ENCODE measurements around the gene KLF4. TPM values are rescaled to one million over a fixed set of nuclear protein-coding genes. Genes with fewer than 3 reads are reported as not detected.

The KLF4 gene
- total RNA-seq, 1 experiment from 2014 or later, result 5.2 TPM

- no peak for ATAC-seq
- no peak overlapping the region for H3K4me3 ChIP-seq (ENCODE audit: low read depth in 2 of 2, low read length in 2 of 2)
- no TSS peak for BruUV-seq (replicated peaks)
- POLR2A ChIA-PET, result no interaction called here
- no peak overlapping the region for H3K27ac ChIP-seq (ENCODE audit: low read length)
- H3K9me3 ChIP-seq (ENCODE audit: control insufficient read depth, insufficient read depth, low read depth, low read length), result no peaks in the 10 kb centered on the region
- DNase-seq (ENCODE audit: low read depth, low spot score), result no peak
- no peaks in the 10 kb centered on the region; the same call in 1 of the 2 replicates for H3K27me3 ChIP-seq (ENCODE audit: control insufficient read depth, insufficient read depth, low read length)
- in situ Hi-C loops (cut with HindIII; ENCODE audit: low pct_unique_long_range_greater_than_20kb, low sequenced_read_pairs), result no loop called here
- TF ChIP-seq REST (IDR thresholded peaks at IDR 0.05; ENCODE audit: insufficient read depth in 1 of 2, low read depth in 2 of 2, low read length in 1 of 2), result no peak
- no peak for TF ChIP-seq SIN3A (IDR thresholded peaks at IDR 0.05; ENCODE audit: borderline replicate concordance, insufficient read depth, low read depth, low read length)
- TF ChIP-seq CTCF (IDR thresholded peaks at IDR 0.05), result no peak
- TF ChIP-seq POLR2AphosphoS5 (IDR thresholded peaks at IDR 0.05; ENCODE audit: low read depth, low read length), result no peak
- no peak for TF ChIP-seq TCF7L2 (IDR thresholded peaks at IDR 0.05; ENCODE audit: low read depth, low read length)
- no peaks in the 10 kb centered on the region for H3K36me3 ChIP-seq (ENCODE audit: control insufficient read depth, insufficient read depth, low read length)
- CTCF ChIA-PET, result no interaction called here
- H3K4me1 ChIP-seq (ENCODE audit: control insufficient read depth, insufficient read depth, low read length), result no peaks in the 10 kb centered on the region
- intact Hi-C loops (cut with micrococcal nuclease; ENCODE audit: unreplicated experiment), result no loop called here
Observed at GRCh38 chr9:107460153-107461023, 29.2 kb downstream of the KLF4 start.

GRCh38 chr9:107455425-107456135, 34.0 kb downstream of the KLF4 start:
- TF ChIP-seq REST (IDR thresholded peaks at IDR 0.05; ENCODE audit: insufficient read depth in 1 of 2, low read depth in 2 of 2, low read length in 1 of 2), result no peak
- no peak for TF ChIP-seq TCF7L2 (IDR thresholded peaks at IDR 0.05; ENCODE audit: low read depth, low read length)
- TF ChIP-seq CTCF (IDR thresholded peaks at IDR 0.05), result no peak
- TF ChIP-seq POLR2AphosphoS5 (IDR thresholded peaks at IDR 0.05; ENCODE audit: low read depth, low read length), result no peak
- TF ChIP-seq SIN3A (IDR thresholded peaks at IDR 0.05; ENCODE audit: borderline replicate concordance, insufficient read depth, low read depth, low read length), result no peak
- in situ Hi-C loops (cut with HindIII; ENCODE audit: low pct_unique_long_range_greater_than_20kb, low sequenced_read_pairs) (no loop called here), intact Hi-C loops (cut with micrococcal nuclease; ENCODE audit: unreplicated experiment) (no loop called here)
- Histone ChIP-seq H3K4me1 (ENCODE audit: control insufficient read depth, insufficient read depth, low read length) (no peaks in the 10 kb centered on the region), H3K36me3 (ENCODE audit: control insufficient read depth, insufficient read depth, low read length) (no peaks in the 10 kb centered on the region), H3K27ac (ENCODE audit: low read length) (no peak overlapping the region), H3K27me3 (ENCODE audit: control insufficient read depth, insufficient read depth, low read length) (no peaks in the 10 kb centered on the region), H3K9me3 (ENCODE audit: control insufficient read depth, insufficient read depth, low read depth, low read length) (no peaks in the 10 kb centered on the region), H3K4me3 (ENCODE audit: low read depth in 2 of 2, low read length in 2 of 2) (no peak overlapping the region)
- DNase-seq (ENCODE audit: low read depth, low spot score) (no peak), ATAC-seq (no peak)
- no TSS peak for BruUV-seq (replicated peaks)
- POLR2A ChIA-PET, result interaction anchor here (0.7 kb wide), 1 partner anchor 217 kb away, joined by 3 read pairs; no protein-coding TSS in a partner anchor
- CTCF ChIA-PET, result no interaction called here

Data from Panc1 (cell line).